ENCODE data around the gene HSPBP1. TPM values are rescaled to one million over a fixed set of nuclear protein-coding genes. Genes with fewer than 3 reads are reported as not detected.
A peak's percentile ranks its signal among the peaks of the same experiment; 100 is the strongest.

The HSPBP1 gene
- total and polyA plus RNA-seq, 9 of the 15 experiments (the other 6 are each of a cell fraction or from before 2014, with no cell fraction given): 0.83 to 81.3 (median 21.8) TPM

GRCh38 chr19:55319785-55320184, 39.9 kb upstream of the HSPBP1 start:
- Histone ChIP-seq H3K27me3 (ENCODE audit: control insufficient read depth in 2 of 2, insufficient read depth in 2 of 2, low read length in 2 of 2) (no peaks in the 10 kb centered on the region), H3K4me2 (ENCODE audit: insufficient read depth, low read length) (peak overlapping the region; percentile 50), H3K79me2 (ENCODE audit: control insufficient read depth, insufficient read depth, low read length) (no peaks in the 10 kb centered on the region), H3K9me3 (replicated peaks; ENCODE audit: control insufficient read depth, insufficient read depth, low read depth, low read length) (no peaks in the 10 kb centered on the region), H3K4me1 (replicated peaks in 1 of 2; ENCODE audit: control insufficient read depth in 2 of 2, insufficient read depth in 2 of 2, low read length in 2 of 2) (peaks cover 3 to 36% of the 10 kb centered on the region in 2 experiments; a peak in 4 of 5 replicates), H3K27ac (ENCODE audit: extremely low read depth, low read depth, low read length) (no peak overlapping the region), H3K9me1 (ENCODE audit: control insufficient read depth, insufficient read depth, low read length) (no peaks in the 10 kb centered on the region), H4K20me1 (replicated peaks; ENCODE audit: control insufficient read depth, insufficient read depth, low read length) (no peaks in the 10 kb centered on the region), H2AFZ (ENCODE audit: low read depth, low read length) (peak overlapping the region; percentile 91), H3K36me3 (ENCODE audit: control insufficient read depth, insufficient read depth, low read length) (no peaks in the 10 kb centered on the region), H3K9ac (ENCODE audit: insufficient read depth in 1 of 2, low read depth in 2 of 2, low read length in 2 of 2) (peak overlapping the region in 1 of 2 experiments; percentile 55; a peak in 2 of 4 replicates), H3K4me3 (no peak overlapping the region)
- FAIRE-seq (no peak), ATAC-seq (peak; percentile 97), DNase-seq (ENCODE audit: extremely low read depth in 1 of 4, low spot score in 3 of 4) (peak; percentile 63 to 78 (median 68))
- intact Hi-C loops (cut with micrococcal nuclease) (no loop called here), in situ Hi-C loops (cut with MboI) (no loop called here)
- WGBS (ENCODE audit: insufficient coverage, low coverage, missing lambda C conversion rate): 22% methylated on average over 21 of the region's 21 CpGs
- BruUV-seq (replicated peaks): no TSS peak
- ChIA-PET CTCF (ENCODE audit: low intra/inter-chr PET ratio) (no interaction called here), POLR2A (interaction anchor here (0.7 kb wide), 1 partner anchor 9 kb away, joined by 3 read pairs; no protein-coding TSS in a partner anchor)
- TF ChIP-seq ZFP1 (CRISPR knock-in tag; IDR thresholded peaks at IDR 0.05) (no peak), ZHX1 (conservative IDR thresholded peaks at IDR 0.05; ENCODE audit: low read length) (no peak), ZNF696 (CRISPR knock-in tag; conservative IDR thresholded peaks at IDR 0.05) (no peak), FOS (IDR thresholded peaks at IDR 0.05; ENCODE audit: extremely low read depth, insufficient read length) (no peak), SMARCC2 (IDR thresholded peaks at IDR 0.05; ENCODE audit: low read depth) (no peak), JUND (IDR thresholded peaks at IDR 0.05; ENCODE audit: borderline replicate concordance, low read depth, low read length) (no peak), JUND (tag; IDR thresholded peaks at IDR 0.05; ENCODE audit: borderline replicate concordance, low read depth, low read length) (no peak), WHSC1 (IDR thresholded peaks at IDR 0.05; ENCODE audit: low read length) (no peak), TFE3 (CRISPR knock-in tag; IDR thresholded peaks at IDR 0.05) (no peak), MCM7 (IDR thresholded peaks at IDR 0.05) (no peak), GABPB1 (CRISPR knock-in tag; IDR thresholded peaks at IDR 0.05) (0 out of 2 replicates have a peak, but pooled peaks have one; percentile 32), ZNF197 (CRISPR knock-in tag; IDR thresholded peaks at IDR 0.05; ENCODE audit: low read depth) (0 out of 2 replicates have a peak, but pooled peaks have one; percentile 57), ZBTB11 (CRISPR knock-in tag; IDR thresholded peaks at IDR 0.05) (0 out of 6 replicates have a peak, but pooled peaks of 1 of the 3 experiments have one; percentile 33)
